Activated CD4-positive, alpha-beta T cell treated with anti-CD3 and anti-CD28 coated beads, Interleukin-2, amount 50 U/mL, for 24 hours (primary cell): ENCODE results near the gene PDE4D.
"Not testable (repeated sequence)": the region's sequence is repeated elsewhere in the genome, so short reads cannot be mapped to it uniquely, and the experiment has no call there.

Source experiments
- DNase-seq, 2 donors: peaks; one replicate each; pipeline ENCODE4 v3.0.0-alpha.2; 2020; ENCODE audit warnings: low read depth in 1 of 2, low spot score in 1 of 2

The PDE4D gene

DNA sequence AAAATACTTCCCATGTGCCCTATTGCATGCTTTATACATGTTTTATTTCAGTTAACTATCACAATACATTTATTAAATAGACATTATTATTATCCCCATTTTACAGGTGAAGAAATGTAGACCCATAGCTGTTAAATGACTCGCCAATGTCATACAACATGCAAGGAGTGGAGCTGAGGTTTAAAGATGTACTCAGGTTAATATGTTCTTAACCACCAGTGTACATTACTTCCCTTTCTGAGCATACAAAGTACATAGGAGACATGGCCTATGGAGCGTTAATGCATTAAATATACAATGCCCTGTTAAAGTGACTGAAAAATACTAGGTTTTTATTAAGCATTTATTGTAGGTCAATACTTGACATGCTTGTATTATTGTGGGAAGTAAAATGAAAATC is 407.0 kb downstream of the PDE4D start:
- DNase-seq: no peak

DNA sequence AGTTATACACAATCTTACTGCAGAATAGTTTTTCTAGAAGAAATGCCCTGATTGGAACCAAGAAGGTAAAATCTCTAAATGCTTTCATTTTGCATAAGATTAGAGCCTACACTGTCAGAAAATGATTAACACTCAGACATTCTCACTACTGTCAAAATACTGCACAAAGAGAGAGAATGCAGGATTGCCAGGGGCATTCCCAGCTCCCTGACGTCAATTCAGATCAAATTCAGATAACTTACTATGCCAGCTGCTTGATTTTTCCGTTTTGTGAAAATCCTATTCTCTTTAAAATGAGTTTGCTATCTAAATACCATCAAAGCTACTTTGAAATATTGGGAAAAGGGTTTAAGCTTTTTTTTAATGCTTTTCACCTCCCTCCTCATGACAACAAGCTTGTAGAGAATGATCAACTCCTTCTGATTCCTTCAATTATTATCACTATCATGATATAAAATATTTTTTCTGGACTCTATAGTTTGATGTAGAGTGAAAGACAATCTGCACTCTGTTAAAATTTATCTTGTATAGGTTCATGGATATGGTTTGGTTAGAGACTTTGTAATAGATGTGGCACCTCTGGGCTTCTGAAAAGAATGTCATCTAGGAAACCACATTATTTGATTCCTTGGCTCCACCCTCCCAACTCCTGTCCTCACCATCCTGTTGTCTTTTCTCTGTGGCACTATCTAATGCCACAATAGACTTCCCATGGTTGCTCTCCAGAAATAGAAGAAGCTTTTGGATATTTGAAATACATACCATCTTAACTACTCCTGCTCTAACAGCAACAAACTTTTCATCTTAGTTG is 407.7 kb downstream of the PDE4D start:
- no peak for DNase-seq

DNA sequence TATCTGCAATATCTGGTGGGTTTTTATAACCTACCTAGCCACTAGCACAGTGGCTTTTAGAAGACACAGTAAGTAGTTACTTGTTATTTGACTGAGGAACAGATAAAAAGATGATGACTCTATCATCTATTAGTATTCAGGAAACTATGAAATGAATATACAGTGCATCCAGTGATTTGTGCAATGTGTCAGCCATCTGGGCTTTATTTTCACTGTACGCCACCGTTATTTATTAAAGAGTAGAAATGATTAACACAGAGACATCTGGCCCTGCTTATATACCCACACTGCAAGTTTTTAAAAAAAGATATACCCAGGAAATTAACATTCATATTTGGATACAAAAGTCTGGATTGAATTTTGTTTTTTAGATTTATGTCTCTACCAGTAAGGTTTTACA is 408.4 kb downstream of the PDE4D start:
- no peak for DNase-seq

DNA sequence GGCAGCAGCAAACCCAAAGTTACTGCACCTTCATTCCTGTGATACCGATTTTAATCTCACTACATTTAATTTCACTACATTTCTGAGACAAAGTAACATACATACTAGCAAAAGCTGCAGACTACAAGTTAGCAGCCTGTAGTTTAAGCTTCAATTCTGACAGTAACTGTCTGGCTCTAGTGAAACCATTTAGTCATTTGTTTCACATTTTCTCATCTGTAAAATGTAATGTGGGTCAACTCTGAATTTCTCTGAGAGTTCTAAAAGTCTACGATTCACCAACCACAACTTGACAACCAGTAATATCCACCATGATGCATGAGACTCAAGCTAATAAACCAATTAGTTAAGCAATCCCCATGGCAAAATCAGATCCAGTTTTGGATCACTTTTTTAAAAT is 408.9 kb downstream of the PDE4D start:
- DNase-seq: no peak

DNA sequence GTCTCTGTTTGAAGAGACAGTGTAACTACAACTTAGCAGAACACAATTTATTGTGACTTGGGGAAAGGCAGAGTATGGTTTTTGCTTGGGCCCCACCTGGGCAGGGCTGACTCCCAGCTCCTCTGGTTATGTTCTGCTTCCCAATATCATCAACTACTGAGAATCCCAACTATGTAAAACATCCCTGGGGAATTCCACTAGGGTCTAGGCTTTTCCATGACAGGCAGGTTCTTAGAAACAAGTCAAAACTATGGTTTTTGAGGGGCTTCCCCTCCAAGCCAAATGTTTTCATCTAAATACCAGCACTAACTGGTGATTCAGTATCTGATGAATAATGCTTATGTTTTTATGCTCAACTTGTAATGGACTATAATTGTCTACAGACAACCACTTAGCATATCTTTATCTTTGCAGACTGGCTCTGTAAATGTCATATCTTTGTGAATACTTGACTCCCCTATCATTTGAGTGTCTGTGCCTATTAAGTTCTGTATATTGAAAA is 409.5 kb downstream of the PDE4D start:
- no peak for DNase-seq

DNA sequence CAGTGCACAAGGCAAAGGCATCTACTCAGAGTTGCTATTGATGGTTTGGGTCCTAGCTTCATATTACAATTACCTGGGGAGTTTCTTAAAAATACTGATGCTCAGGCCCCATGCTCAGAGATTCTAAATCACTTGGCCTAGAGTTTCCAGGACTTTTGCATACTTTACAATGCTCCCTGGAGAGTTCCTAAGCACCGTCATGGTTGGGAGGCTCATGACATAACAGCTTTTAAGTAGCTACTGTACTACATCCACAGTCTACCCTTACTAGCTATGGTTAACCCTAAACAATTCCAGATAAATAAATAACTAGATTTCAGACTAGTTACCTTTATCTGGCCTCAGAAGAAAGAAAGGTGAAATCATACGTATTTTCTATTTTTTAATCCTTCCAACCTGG is 414.4 kb downstream of the PDE4D start:
- no peak for DNase-seq

DNA sequence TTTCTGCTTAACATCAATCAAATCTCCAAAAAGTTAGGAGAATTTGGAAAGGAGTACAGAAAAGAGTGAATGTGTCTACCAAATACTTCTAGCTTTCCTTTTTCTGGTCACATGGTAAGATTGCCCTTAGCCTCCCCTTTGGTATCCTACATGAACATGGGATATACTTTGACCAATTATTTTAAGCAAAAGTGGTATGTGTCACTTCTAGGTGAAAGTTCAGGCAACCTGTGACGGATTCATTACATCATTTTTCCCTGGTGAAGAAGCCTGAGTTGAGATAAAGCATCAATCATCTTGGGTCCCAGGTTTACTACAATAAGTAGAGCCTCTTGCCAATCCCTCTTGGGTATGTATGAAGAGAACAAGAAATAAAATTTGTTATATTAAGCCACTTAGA is 419.2 kb downstream of the PDE4D start:
- DNase-seq: no peak

DNA sequence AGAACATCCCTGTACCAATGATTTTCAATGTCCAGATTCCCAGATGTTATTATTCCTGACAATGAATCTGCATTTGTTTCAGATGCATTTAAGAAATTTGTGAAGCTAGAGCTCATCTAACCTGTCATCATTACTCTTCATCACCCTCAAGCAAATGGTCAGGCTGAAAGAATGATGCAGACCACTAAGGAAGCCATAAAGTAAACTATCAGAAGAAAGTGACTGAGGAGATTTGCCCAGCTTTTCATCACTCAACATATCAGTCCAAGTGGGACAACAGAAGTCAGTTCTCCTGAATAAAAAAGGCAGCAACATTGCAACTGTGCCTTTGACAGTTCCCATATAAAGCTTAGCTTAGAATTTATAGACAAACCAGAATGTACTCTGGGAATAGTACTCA is 419.9 kb downstream of the PDE4D start:
- no peak for DNase-seq

DNA sequence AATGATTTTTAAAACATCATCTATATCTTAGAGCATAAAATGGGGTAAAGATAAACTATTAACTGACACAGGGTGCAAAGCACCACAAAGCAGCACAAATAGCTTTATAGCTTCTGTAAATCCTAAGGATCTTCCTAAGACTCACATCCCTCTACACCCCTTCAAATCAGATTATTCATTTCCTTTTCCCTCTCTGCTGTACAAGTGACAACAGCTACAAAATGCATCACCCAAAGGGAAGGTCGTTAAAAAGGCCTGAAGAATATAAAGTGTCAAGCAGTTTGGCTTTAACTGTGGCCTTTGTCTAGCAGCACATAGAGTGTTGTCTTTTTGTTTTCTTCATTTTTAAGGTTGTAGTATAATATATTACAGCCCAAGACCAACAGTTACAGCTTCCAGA is 422.1 kb downstream of the PDE4D start:
- DNase-seq: no peak

DNA sequence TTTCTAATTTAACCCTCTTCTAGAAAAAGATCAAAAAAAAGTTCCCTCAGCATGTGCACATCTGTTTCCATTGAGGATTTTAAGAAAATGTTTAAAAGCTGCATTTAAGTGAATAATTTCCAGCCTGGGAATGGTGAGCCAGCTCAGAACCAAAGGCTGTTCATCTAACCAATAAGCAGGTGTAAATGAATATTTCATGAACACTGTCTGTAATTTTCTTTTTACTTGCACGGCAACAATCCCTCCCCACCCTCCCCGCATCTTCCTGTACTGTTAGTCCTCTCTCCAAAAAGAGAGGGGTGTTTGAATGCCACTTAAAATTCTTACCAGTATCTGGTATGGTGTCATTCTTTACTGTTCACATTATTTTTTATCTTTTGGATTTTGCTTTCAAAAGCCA is 425.6 kb downstream of the PDE4D start:
- DNase-seq: no peak

DNA sequence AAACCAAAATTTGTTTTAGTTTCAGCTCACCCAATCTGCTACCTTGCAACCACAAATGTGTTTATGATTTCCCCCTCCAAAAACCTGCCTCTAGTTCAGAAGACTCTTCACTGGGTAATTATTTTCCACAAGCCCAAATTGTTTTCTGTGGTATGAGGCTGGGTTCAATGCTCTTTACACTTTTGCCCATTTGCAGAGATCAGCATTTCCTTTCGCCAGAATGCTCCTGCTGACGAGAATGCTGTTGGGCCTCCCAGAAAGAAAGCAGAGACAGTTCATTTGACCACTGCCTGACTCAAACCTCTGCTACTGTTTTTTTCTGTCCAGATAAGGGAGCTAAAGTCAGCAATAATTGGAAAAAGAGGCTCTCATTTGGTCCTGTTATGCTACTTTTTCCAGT is 427.3 kb downstream of the PDE4D start:
- DNase-seq: no peak

DNA sequence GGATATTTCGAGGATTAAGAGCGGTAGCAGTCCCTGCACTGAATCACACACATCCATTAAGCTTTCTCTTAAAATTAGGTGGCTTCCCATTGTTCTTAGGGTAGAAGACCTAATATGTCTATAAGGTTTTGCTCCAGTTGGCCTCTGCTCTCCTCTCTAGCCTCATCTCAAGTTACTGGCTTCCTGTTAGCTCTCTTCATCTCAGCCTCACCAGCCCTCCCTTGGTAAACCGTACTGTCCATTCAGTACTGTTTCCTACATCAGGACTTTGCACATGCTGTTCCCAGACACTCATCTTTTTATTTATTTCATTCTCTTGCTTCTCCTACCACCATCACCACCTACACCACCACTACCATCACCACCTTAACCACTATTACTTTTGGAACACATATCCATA is 428.6 kb downstream of the PDE4D start:
- DNase-seq: no peak

DNA sequence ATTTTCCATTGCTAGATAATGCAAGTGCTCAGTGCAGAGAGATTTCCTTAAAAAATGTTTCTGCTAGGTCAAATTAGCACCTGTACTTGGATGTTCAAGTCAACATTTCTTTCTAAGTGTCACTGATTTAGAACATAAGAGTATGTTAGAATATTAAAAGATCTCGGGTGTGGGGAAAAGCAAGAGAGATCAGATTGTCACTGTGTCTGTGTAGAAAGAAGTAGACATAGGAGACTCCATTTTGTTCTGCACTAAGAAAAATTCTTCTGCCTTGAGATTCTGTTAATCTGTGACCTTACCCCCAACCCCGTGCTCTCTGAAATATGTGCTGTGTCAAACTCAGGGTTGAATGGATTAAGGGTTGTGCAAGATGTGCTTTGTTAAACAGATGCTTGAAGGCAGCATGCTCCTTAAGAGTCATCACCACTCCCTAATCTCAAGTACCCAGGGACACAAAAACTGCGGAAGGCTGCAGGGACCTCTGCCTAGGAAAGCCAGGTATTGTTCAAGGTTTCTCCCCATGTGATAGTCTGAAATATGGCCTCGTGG is 429.8 kb downstream of the PDE4D start:
- DNase-seq: not testable (repeated sequence)

DNA sequence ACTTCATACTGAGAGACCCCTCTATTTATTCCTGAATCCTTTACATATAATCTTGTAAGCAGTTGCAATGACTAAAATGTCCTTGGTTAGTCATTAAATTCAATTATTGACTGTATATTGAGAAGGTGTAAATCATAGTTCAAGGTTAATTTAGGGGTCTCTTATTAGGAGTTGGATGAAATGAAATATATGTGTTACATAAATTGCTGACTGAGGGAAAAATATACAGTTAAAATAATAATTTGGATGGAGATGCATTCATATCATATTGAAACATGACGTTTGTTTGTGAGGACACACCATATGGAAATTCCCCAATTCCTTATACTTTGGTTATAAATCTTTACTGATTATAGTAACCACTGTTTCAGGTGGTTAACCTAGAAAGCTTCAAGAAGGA is 430.6 kb downstream of the PDE4D start:
- DNase-seq: no peak

DNA sequence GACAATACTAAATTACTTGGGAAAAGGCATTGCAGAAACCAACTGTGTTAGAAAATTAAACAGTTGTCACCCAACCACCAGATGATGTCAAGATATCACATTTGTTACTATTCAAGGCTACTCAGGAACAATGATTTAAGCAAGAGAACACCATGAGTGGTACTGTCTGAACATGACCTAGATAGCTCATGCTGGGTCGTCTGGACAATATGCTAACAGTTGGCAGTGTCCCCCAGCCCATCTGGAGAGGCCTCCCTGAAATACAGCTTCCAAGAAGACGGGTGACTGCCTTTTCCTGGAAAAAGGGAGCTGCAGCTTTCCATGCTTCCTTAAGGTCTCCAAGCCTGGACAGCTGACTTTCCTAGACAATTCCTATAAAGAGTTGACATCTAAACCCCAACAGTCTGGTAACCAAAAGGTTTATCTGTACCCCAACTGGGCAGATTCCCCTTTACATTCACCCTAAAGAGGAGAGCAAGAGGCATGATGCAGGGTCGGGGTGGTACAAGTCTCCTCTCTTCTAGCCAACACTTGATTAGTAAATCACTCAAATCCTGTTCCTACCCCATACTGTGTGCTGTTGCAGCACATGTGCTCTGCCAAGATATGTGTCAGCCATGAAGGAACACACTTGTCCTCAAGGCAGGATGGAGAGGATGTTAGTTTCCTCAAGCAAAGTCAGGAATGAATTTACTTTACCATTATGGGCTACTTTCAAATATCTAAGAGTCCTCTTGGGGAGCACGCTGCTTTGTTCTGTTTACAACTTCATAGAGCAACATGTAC is 433.0 kb downstream of the PDE4D start:
- DNase-seq: no peak

DNA sequence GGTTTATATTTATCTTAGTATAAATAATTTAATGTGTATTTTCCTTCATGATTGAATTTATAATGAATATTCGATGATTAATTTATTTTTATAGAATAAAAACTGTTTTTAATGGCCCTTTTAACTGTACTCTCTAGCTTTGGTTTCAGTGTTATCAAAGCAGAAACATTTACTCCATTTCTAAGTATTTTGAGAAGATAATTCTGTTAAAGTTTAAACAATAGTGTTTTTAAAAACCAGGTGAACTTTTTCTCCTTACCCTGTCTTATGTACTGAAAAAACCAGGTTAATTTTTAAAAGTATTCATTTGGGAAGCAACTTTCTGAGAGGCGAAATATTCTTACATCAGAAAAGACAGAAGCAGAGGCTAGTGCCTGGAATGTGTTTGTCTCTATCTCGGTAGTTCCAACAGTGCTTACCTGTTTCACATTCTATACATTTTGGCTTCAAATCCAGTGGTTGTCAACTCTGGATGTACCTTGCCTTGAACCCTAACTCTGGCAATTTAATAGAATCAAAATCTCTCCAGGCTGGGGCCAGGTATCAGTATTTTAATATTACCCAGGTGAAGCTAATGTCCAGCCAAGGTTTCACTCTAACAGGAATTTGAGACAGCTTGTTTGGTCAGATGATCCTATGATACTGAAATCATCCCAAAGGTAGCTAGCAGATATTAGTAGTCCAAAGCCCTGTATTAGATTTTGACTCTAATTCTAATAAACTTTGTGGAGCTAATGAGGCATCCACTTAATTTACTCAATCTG is 434.4 kb downstream of the PDE4D start:
- no peak for DNase-seq

DNA sequence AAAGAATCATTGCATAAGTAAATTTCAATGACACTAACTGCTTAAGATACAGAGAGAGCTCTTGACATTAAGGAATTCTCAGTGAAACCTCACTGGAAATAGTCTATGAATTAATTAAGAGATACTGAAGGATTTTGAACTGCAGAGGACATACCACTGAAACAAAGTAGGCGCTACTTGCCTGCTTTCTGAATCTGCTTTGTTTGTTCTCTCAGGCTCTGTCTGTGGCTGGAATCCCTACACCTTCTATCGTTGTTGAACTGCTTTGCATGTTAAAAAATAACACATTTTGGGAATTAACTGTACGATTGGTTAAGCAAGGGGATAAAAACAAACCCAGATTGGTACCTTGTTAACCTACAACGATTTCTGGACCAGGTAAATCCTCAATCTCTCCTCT is 435.2 kb downstream of the PDE4D start:
- no peak for DNase-seq

DNA sequence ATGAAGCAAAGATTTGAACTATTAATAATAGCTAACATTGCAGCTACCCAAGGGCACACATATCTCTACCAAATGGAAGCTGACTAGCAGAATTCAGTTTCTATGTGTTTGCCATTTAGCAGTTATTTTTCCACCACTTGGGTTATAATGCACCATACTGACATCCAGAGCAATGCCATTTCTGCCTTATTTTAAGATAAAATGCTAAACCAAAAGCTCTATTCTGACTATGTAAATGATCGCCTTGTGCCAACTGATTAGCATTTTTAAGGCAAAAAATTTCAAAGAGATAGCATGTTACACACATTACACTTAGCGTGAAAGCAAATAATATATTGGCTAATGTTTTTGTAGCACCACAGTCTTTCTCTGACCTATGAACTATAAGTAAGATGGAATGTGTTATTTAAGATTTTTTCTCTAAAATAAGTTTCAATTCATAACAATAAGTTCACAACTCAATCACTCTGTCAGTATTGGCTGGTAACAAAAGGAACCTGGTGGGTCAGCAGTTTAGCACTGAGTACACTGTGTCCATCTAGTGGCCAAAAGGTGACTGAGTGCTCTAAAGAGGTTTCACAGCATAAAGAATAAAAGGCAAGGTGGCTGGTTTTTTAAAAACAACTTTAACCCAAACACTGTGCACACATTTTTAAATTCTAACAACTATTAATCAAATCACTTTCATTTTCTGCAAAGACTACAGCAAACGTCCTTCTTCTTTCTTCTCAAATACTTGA is 443.5 kb downstream of the PDE4D start:
- no peak for DNase-seq

DNA sequence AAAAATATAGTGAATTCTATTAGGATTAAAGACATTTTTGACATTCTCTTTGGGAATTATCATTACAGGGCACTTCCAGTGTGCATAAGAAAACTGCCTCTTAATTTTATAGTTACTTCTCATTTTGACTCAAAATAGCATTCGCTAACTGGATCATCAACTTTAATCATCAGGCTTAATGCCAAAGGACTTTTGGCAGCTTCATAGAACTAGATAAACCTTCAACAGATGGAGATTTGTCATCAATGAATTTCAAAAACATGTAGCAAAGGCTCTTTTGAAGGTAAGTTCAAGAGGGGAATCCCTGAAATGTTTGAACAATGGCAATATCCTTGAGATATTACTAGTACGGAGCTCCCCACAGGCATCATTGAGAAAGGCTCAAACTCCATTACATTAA is 447.2 kb downstream of the PDE4D start:
- DNase-seq: no peak

DNA sequence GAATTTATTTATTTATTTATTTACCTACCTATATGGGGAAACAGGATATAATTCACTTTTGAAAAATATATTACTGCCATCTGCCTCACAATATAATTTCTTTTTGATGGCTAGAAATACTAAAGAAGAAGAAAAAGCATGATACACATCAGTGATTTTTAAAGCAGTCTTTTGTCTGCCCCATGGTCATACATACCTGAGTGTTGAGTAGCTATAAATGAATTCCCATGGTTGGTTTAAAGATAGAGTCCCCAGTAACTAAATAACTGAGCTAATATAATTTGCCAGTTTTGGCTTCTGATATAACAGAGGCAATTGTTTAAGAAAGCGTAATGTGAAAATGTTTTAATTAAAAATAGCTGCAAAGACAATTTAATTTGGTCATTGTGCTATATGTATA is 447.8 kb downstream of the PDE4D start:
- DNase-seq: no peak

DNA sequence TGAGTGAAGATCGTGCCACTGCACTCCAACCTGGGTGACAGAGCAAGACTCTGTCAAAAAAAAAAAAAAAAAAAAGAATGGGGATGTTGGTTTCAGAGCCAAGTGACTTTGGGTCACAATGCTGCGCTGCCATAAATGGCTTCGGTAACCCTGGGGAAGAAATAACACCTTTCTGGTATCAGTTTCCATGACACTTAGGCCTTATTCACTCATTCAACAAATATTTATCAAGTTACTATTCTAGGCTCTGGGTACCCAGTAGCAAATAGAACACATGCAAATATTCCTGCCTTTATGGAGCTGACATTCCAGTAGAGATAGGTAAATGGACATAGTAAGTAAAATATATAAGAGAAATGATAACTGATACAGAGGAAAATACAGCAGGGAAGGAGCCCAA is 454.2 kb downstream of the PDE4D start:
- DNase-seq: no peak
